HuH-7.5 (cell line): Measurements from ENCODE around the gene FGF14.

ENCODE experiments used
- DNase-seq: peaks from one replicate; pipeline ENCODE4 v3.0.0; 2011; ENCODE audit warnings: low spot score

FGF14 gene

GRCh38 chr13:102310691-102311418 is 91.0 kb downstream of the FGF14 start:
- DNase-seq = no peak

GRCh38 chr13:102309110-102309509 is 92.7 kb downstream of the FGF14 start:
- no peak for DNase-seq

- no peak for DNase-seq
These were observed 99.3 kb downstream of the FGF14 start for GRCh38 chr13:102302534-102302933.

GRCh38 chr13:102300379-102300778 is 101.5 kb downstream of the FGF14 start:
- DNase-seq = no peak

GRCh38 chr13:102299366-102299765 is 102.5 kb downstream of the FGF14 start:
- DNase-seq = no peak

- DNase-seq = no peak
These were observed 103.8 kb downstream of the FGF14 start for GRCh38 chr13:102298051-102298450.

GRCh38 chr13:102295316-102296048 is 106.4 kb downstream of the FGF14 start:
- no peak for DNase-seq

- DNase-seq = no peak
These were observed 107.3 kb downstream of the FGF14 start for GRCh38 chr13:102294407-102295018.

- DNase-seq = no peak
These were observed 108.1 kb downstream of the FGF14 start for GRCh38 chr13:102293723-102294122.

GRCh38 chr13:102291587-102292218 is 110.1 kb downstream of the FGF14 start:
- DNase-seq = no peak

- DNase-seq = no peak
These were observed 112.2 kb downstream of the FGF14 start for GRCh38 chr13:102289606-102290005.

- DNase-seq = no peak
These were observed 115.5 kb downstream of the FGF14 start for GRCh38 chr13:102286326-102286725.

- no peak for DNase-seq
These were observed 121.5 kb downstream of the FGF14 start for GRCh38 chr13:102280366-102280765.

GRCh38 chr13:102277286-102277685 is 124.6 kb downstream of the FGF14 start:
- DNase-seq = no peak

GRCh38 chr13:102276404-102276803 is 125.4 kb downstream of the FGF14 start:
- DNase-seq = no peak

GRCh38 chr13:102275969-102276368 is 125.9 kb downstream of the FGF14 start:
- no peak for DNase-seq

GRCh38 chr13:102273111-102273510 is 128.7 kb downstream of the FGF14 start:
- DNase-seq = no peak

- no peak for DNase-seq
These were observed 134.7 kb downstream of the FGF14 start for GRCh38 chr13:102267191-102267590.

- no peak for DNase-seq
These were observed 140.0 kb downstream of the FGF14 start for GRCh38 chr13:102261809-102262208.

GRCh38 chr13:102261316-102261715 is 140.5 kb downstream of the FGF14 start:
- DNase-seq = no peak

- DNase-seq = no peak
These were observed 141.6 kb downstream of the FGF14 start for GRCh38 chr13:102260256-102260655.

GRCh38 chr13:102255409-102255808 is 146.4 kb downstream of the FGF14 start:
- DNase-seq = no peak

GRCh38 chr13:102251817-102252216 is 150.0 kb downstream of the FGF14 start:
- DNase-seq = no peak
